ENCODE results near the gene RHOG.
A peak's percentile ranks its signal among the peaks of the same experiment; 100 is the strongest.
"Not testable (repeated sequence)": the region's sequence is repeated elsewhere in the genome, so short reads cannot be mapped to it uniquely, and the experiment has no call there.

RHOG gene

GRCh38 chr11:3796346-3796745, 44.4 kb downstream of the RHOG start:
- Mint-ChIP-seq H3K9me3 (no peaks in the 10 kb centered on the region), H3K36me3 (ENCODE audit: low read depth) (peaks cover 42% of the 10 kb centered on the region), H3K27ac (peak overlapping the region; percentile 100), H3K27me3 (no peaks in the 10 kb centered on the region), H3K4me1 (ENCODE audit: low read depth) (peaks cover 54% of the 10 kb centered on the region), H3K4me3 (peak overlapping the region; percentile 89)

GRCh38 chr11:3796002-3796311, 44.8 kb downstream of the RHOG start:
- H3K4me3 Mint-ChIP-seq = peak overlapping the region; percentile 89
- peaks cover 54% of the 10 kb centered on the region for H3K4me1 Mint-ChIP-seq (ENCODE audit: low read depth)
- H3K27ac Mint-ChIP-seq = peak overlapping the region; percentile 100
- peaks cover 42% of the 10 kb centered on the region for H3K36me3 Mint-ChIP-seq (ENCODE audit: low read depth)
- no peaks in the 10 kb centered on the region for H3K9me3 Mint-ChIP-seq
- no peaks in the 10 kb centered on the region for H3K27me3 Mint-ChIP-seq

- Mint-ChIP-seq H3K27me3 (no peaks in the 10 kb centered on the region), H3K27ac (peak overlapping the region; percentile 100), H3K4me3 (peak overlapping the region; percentile 89), H3K36me3 (ENCODE audit: low read depth) (peaks cover 45% of the 10 kb centered on the region), H3K9me3 (no peaks in the 10 kb centered on the region), H3K4me1 (ENCODE audit: low read depth) (peaks cover 58% of the 10 kb centered on the region)
Observed at GRCh38 chr11:3795131-3796001, 45.4 kb downstream of the RHOG start.

GRCh38 chr11:3794387-3794786, 46.4 kb downstream of the RHOG start:
- not testable (repeated sequence) for H3K27me3 Mint-ChIP-seq, H3K9me3 Mint-ChIP-seq
- Mint-ChIP-seq H3K27ac (peak overlapping the region; percentile 52), H3K36me3 (ENCODE audit: low read depth) (peaks cover 52% of the 10 kb centered on the region), H3K4me1 (ENCODE audit: low read depth) (peaks cover 67% of the 10 kb centered on the region), H3K4me3 (peak overlapping the region; percentile 26)

GRCh38 chr11:3786781-3787428, 53.9 kb downstream of the RHOG start:
- Mint-ChIP-seq H3K9me3 (no peaks in the 10 kb centered on the region), H3K36me3 (ENCODE audit: low read depth) (peaks cover 58% of the 10 kb centered on the region), H3K27ac (no peak overlapping the region), H3K4me1 (ENCODE audit: low read depth) (peaks cover 80% of the 10 kb centered on the region), H3K4me3 (no peak overlapping the region), H3K27me3 (no peaks in the 10 kb centered on the region)

GRCh38 chr11:3783611-3784010, 57.1 kb downstream of the RHOG start:
- peaks cover 70% of the 10 kb centered on the region for H3K4me1 Mint-ChIP-seq (ENCODE audit: low read depth)
- H3K36me3 Mint-ChIP-seq (ENCODE audit: low read depth) = peaks cover 64% of the 10 kb centered on the region
- no peaks in the 10 kb centered on the region for H3K9me3 Mint-ChIP-seq
- no peak overlapping the region for H3K4me3 Mint-ChIP-seq
- no peaks in the 10 kb centered on the region for H3K27me3 Mint-ChIP-seq
- H3K27ac Mint-ChIP-seq = peak overlapping the region; percentile 23

GRCh38 chr11:3782963-3783362, 57.8 kb downstream of the RHOG start:
- Mint-ChIP-seq H3K4me3 (no peak overlapping the region), H3K27ac (peak overlapping the region; percentile 16), H3K27me3 (no peaks in the 10 kb centered on the region), H3K9me3 (no peaks in the 10 kb centered on the region), H3K4me1 (ENCODE audit: low read depth) (peaks cover 67% of the 10 kb centered on the region), H3K36me3 (ENCODE audit: low read depth) (peaks cover 68% of the 10 kb centered on the region)

- Mint-ChIP-seq H3K4me1 (ENCODE audit: low read depth) (peaks cover 52% of the 10 kb centered on the region), H3K27me3 (no peaks in the 10 kb centered on the region), H3K4me3 (no peak overlapping the region), H3K9me3 (no peaks in the 10 kb centered on the region), H3K36me3 (ENCODE audit: low read depth) (peaks cover 67% of the 10 kb centered on the region), H3K27ac (no peak overlapping the region)
Observed at GRCh38 chr11:3781423-3781822, 59.3 kb downstream of the RHOG start.

All from stimulated activated naive CD8-positive, alpha-beta T cell treated with anti-CD3 and anti-CD28 coated beads, Interleukin-15, Interleukin-2, amounts not matched to agents 100 ng/mL and 50 ng/mL, for 24 hours (primary cell).